GM18499 (cell line): Measurements from ENCODE around the gene SPIRE1.
"Not testable (repeated sequence)": the region's sequence is repeated elsewhere in the genome, so short reads cannot be mapped to it uniquely, and the experiment has no call there.

ENCODE experiments used
- ATAC-seq: cut with Tn5 transposase; IDR thresholded peaks from one replicate; pipeline ENCODE4 v1.9.1; 2021; ENCODE audit warnings: moderate number of reproducible peaks; ENCODE audit not compliant: insufficient read depth, unreplicated experiment

The SPIRE1 gene

DNA sequence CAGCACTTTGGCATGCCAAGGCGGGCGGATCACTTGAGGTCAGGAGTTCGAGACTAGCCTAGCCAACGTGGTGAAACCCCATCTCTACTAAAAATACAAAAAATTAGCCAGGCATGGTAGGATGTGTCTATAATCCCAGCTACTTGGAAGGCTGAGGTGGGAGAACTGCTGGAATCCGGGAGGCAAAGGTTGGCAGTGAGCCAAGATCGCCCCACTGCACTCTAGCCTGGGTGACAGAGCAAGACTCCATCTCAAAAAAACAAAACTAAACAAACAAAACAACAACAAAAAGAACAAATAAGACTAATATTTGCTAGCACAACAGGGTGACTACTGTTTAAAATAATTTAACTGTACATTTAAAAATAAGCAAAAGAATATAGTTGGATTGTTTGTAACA is 97.3 kb downstream of the SPIRE1 start:
- ATAC-seq, result not testable (repeated sequence)

DNA sequence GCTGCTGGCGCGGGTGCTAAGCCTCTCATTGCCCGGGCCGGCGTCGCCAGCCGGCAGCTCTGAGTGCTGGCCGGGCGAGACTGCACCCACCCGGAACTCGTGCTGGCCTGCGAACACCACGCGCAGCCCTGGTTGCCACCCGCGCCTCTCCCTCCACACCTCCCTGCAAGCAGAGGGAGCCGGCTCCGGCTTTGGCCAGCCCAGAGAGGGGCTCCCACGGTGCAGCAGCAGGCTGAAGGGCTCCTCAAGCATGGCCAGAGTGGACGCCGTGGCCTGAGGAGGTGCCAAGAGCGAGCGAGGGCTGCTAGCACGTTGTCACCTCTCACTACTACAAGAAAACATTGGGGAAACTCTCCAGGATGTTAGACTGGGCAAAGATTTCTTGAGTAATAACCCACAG is 98.6 kb downstream of the SPIRE1 start:
- no peak for ATAC-seq

DNA sequence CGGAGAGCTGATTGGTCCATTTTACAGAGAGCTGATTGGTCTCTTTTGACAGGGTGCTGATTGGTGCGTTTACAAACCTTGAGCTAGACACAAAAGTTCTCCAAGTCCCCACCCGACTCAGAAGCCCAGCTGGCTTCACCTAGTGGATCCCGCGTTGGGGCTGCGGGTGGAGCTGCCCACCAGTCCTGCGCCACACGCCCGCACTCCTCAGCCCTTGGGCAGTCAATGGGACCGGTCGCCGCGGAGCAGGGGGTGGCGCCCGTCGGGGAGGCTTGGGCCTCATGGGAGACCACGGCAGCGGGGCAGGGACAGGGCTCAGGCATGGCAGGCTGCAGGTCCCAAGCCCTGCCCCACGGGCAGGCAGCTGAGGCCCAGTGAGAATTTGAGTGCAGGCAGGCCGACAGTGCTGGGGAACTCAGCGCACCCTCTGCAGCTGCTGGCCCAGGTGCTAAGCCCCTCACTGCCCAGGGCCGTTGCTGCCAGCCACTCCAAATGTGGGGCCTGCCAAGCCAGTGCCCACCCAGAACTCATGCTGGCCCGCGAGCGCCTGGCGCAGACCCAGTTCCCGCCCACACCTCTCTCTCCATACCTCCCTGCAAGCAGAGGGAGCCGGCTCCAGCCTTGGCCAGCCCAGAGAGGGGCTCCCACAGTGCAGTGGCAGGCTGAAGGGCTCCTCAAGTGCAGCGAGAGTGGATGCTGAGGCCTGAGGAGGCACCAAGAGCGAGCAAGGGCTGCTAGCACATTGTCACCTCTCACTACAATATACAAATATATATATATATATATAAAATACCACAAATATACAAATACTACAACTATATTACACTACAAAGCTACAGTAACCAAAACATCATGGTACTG is 100.7 kb downstream of the SPIRE1 start:
- ATAC-seq, result no peak

DNA sequence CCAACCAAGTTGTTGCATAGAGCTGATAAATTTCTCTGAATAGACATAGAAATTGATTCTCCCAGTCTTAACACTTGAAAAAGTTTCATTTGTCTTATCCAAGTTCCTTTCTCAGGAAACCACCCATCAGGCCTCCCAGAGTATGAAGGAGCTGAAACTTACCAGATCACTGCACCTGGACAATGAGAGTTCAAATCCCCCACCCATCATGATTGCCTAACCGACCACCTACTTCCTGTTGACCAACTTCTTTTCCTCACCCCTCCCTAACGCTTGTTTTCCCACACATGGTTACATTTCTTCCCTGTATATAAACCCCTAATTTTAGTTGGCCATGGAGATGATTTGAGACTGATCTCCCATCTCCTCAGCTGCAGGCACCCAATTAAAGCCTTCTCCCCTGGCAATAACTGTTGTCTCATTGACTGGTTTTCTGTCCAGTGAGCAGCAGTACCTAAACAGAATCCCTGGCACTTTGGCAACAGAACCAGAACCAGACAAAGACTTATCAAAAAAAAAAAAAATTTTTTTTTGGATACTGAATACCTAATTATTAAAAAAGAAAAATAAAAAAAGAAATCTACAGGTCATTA is 103.0 kb downstream of the SPIRE1 start:
- no peak for ATAC-seq

DNA sequence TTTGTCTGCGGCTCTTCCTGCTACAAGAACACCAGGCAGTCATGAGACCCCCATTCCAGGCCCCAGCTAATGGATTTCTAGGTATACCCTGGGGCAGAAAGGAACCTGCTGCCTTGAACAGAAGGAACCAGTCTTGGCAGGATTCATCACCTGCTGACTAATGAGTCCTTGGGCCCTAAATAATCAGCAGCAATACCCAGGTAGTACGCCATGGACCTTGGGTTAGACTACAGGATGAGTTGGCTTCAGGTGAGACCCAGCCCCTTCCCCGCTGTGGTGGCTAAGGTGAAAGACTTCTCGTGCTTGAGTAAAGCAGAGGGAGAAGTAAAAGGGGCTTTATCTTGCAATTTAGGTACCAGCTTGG is 105.0 kb downstream of the SPIRE1 start:
- ATAC-seq, result no peak

DNA sequence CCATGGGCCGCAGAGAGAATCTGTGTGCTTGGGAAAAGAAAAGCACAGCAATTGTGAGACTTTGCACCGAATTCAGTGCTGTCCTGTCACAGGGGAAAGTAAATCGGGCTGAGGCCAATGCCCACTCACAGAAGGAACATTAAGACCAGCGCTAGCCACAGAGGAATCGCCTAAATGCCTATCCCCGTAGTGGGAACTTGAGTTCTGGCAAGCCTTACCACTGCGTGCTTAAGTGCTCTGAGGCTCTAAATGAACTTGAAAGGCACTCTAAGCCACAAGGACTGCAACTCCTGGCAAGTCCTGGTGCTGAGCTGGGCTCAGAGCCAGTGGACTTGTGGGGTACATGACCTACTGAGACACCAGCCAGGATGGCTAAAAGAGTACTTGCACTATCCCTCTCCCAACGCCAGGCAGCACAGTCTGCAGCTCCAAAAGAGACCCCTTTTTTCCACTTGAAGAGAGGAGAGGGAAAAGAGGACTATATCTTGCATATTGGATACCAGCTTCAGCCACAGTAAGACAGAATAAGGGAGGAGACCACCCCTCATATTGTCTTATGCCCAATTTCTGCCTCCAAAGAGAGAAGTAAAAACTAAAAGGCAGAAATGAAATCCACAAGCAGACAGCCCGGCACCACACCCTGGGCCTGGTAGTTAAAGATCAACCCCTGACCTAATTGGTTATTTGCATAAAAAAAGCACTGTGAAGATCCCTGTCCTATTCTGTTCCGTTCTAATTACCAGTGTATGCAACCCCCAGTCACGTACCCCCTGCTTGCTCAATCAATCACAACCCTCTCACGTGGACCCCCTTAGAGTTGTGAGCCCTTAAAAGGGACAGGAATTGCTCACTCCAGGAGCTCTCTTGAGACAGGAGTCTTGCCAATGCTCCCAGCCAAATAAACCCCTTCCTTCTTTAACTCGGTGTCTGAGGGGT is 105.7 kb downstream of the SPIRE1 start:
- not testable (repeated sequence) for ATAC-seq

DNA sequence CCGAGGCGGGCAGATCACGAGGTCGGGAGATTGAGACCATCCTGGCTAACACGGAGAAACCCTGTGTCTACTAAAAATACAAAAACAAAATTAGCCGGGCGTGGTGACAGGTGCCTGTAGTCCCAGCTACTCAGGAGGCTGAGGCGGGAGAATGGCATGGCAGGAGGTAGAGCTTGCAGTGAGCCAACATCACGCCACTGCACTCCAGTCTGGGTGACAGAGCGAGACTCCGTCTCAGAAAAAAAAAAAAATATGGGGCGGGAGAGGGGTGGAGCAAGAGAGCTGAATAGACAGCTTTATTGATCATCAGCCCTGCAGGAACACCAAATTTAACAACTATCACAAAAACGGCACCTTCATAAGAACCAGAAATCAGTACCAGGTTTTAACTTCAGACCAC is 106.4 kb downstream of the SPIRE1 start:
- not testable (repeated sequence) for ATAC-seq

DNA sequence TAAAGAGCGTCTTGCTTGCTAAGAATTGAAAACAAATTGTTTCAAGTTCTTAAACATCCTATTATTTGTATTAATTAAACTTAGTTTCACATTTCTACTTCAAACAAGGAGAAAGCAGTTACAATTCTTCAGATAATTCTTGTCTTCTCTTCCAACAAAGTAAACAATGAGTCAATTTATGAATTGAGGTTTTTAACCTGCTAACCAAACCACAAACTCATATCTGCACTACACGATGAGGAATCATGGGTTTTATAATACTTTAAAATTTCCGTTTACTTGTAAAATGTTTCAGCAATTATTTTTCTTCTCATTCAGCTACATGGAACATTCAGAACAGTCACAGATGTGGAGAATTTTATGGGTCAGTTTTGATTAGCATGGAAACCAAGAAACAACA is 114.2 kb downstream of the SPIRE1 start:
- ATAC-seq, result no peak

DNA sequence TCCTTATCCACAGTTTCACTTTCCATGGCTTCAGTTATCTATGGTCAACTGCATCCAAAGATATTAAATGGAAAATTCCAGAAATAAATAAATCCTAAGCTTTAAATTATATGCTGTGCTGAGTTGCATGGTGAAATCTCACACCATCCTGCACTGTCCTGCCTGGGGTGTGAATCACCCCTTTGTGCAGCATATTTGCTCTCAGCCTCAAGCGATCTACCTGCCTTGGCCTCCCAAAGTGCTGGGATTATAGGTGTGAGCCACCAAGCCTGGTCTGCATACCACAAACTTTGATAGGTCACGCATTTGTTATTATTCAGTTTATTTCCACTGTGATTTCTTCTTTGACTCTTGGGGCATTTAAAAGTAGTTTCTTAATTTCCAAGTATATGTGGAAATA is 117.2 kb downstream of the SPIRE1 start:
- ATAC-seq, result no peak

DNA sequence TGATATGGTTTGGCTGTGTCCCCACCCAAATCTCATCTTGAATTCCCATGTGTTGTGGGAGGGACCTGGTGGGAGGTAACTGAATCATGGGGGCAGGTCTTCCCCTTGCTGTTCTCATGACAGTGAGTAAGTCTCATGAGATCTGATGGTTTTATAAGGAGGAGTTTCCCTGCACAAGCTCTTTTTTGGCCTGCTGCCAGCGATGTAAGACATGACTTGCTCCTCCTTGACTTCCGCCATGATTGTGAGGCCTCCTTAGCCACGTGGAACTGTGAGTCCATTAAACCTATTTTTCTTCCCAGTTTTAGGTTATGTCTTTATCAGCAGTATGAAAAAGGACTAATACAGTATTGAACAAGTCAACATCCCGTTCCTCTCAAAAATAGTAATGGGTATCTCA is 118.7 kb downstream of the SPIRE1 start:
- not testable (repeated sequence) for ATAC-seq

DNA sequence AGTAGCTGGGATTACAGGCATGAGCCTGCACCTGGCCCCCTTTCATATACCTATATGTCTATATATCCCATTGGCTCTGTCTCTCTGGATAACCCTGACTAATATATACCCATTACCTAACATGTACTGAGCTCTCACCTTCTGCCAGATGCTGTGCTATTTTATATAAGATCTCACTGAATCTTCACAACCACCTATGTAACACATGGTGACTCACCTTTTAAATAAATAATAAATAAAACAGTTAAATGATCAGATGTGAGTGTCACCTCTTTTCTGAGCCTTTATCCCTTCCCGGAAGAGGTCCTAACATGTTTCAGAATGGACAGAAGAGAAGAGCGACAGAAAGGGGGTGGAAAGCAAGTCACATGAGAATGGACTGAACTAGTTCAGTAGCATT is 123.1 kb downstream of the SPIRE1 start:
- no peak for ATAC-seq

DNA sequence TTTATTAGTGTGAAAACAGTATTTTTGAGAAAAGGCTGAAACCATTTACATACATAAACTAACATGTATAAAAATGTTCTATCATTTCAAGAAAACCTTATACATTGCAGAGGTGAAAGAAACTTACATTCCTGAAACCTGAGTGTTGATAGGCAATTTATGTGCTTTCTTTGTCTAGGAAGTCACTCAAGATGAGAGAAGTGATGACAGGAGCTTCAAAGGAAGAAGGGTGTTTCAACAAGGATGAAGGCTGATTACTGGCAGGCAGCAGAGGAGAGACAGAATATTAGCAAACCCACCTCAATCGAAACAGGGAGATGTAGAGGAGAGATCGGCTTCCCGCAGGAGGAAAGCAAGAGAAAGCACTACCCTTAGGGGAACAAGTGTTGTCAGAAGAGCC is 125.2 kb downstream of the SPIRE1 start:
- ATAC-seq, result no peak

DNA sequence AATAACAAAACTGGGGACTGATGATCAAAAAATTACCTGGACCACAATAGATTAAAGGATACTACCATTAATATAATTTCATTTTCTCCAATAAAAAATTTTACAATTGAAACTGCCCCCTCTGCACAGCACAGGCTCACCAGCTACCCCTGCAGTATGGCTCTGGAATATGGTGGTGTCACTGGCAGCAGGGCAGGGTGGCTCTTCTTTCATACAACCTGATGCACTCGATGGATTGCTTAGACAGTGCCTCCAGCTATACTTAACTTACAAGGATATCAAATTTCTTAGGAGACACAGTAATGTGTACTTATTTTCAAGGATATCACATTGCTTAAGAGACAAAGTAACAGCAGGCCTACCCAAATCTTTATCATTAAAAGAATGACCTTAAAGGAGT is 126.2 kb downstream of the SPIRE1 start:
- no peak for ATAC-seq

DNA sequence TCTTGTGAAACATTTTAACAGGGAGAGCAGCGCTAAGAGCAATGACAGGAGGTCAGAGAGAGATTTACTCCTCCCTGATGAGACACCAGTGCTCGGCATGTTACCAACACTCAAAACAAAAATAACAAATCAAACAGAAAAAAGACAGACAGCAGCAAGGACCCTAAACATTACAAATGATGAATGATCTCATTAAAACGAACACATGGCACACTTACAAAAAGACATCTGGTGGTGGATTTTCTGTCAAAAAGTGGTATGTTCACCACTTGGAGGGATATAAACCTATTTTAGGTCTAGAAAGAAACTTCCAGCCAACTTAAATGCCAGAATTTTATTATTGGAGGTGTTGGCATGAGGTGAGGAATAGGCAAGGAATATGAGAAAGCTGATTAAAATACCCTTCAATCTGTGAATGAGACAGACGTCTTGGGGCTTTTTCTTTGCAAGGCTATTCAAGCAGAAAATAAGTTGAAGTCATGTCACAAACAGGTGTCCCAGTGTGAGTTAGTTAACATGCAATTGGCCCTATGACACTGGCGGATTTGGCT is 137.4 kb downstream of the SPIRE1 start:
- ATAC-seq, result no peak

DNA sequence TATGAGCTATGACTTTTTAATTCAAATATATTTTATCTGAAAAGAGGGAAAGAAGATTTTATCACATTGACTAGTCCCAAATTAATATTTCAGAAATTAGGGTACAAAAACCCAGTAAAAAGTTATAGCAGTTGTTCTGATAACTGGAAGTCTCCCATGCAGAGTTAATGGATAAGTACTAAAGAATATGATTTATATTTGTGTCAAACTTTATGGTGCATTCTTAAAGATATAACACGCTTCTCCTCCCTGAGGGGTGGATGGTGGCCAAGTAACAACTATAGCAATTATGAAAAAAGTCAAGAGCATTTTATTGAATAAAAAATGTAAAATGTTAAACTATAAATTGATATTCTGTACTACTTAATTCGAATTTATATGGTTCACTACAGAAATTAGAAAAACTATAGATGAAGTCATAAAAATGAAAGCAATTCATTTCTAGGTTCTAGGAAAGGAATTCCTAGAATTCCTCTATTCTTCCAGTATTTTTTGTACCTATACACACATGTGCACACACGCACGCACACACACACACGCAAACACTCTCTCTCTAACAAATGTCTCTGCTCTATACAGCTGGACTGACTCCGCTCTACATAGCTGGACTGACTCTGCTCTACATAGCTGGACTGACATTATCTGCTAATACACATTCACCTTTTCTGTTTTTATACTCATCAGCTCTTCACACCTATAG is 138.9 kb downstream of the SPIRE1 start:
- no peak for ATAC-seq

DNA sequence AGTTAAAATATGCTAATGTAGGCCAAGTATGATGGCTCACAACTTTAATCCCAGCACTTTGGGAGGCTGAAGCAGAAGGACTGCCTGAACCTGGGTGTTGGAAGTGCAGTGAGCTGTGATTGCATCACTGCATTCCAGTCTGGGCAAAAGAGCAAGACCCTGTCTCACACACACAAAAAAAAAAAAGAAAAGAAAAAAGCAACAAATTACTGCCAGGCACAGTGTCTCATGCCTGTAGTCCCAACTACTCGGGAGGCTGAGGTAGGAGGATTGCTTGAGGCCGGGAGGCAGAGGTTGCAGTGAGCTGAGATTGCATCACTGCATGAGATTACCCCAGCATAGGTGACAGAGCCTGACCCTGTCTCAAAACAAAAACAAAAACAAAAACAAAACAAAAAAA is 139.6 kb downstream of the SPIRE1 start:
- no peak for ATAC-seq

DNA sequence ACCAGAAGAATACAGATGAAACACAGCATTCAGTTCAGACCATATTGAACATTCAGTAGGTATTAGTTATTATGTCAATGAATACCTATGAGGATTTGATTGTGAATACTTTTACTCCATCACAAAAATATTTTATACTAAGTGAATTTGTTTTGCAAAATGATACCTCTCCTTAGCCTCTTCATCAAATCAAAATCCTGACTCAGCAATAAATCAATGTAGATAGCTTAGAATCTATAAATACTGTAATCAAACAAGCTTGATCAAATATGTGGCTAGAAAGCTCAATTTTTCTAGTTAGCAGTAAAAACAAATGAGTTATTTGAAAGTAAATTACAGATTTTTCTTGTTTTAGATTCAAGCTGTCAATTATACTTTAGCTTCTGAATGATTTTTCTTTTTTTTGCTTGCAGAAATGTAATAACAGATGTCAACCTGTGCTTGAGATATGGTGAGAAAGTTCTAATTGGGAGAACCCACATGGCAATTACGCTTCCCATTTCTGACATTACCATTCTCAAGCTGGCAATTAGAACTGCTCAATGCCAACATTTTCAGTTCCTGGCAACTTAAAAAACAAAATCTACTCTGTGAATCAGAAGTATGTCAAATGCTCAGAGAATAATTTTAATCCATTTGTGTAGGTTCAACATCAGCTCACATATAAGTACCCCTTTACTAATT is 140.6 kb downstream of the SPIRE1 start:
- ATAC-seq, result no peak

DNA sequence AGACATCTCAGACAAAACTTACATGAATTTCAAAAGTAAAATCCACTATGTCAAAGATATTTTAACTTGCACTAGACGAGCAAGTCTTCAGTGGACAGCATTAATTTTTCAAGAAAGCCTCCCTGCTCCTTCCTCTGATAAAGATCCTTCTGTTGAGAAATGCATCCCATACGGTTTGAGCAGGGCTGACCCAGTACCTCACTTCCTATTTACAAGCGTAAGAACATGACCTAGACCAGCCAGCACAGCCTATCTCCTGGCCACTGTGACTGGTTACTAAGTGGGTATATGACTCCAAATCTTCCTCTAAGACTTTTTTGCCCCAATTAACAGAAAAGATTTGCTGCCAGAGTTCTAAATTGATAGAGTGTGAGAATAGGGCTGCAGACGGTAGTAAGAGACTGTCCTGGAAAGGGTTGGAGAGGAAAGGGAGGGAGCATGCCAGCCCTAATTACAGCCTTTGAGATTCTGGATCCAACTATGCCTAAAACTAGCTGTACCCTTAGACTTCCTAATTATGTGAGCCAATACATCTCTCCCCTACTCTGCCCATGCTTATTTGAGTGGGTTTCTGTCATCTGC is 141.8 kb downstream of the SPIRE1 start:
- ATAC-seq, result no peak

DNA sequence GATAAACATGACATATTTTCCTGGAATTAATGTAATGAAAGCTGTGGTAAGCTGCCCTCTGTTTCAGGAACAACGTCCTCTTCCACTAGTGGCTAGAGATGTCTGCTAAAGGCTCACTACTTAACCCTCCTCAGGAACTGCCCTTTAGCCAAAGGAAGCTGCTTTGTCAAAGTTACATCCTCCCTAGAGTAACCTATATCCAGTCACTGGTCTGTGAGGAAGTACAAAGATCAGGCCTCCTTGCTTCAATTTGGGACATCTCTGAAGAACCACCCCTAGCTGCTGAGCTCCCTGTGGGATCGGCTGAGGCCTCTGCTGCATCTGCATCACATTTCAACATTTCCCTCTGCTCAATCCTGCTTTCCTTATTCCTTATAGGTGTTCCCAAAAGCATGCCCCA is 142.4 kb downstream of the SPIRE1 start:
- ATAC-seq, result no peak
